GM12878 (cell line): ENCODE results near the gene TRPT1. TPM values are rescaled to one million over a fixed set of nuclear protein-coding genes. Genes with fewer than 3 reads are reported as not detected.

ENCODE experiments used
- ATAC-seq: fragments of 200-7000 bp; cut with Tn5 transposase; 3 replicates; pipeline ENCODE4 v1.9.1; 2020; ENCODE audit warnings: mild to moderate bottlenecking, moderate library complexity
- BruUV-seq: library from RNA; stranded (reverse); fragments of 400-500 nt; replicated peaks from 2 replicates; lab custom pipeline; 2021; lab: Mats Ljungman, UMichigan
- CTCF ChIA-PET: fragments of 300-600 bp; sonication (Branson Sonifier 250); formaldehyde crosslinking; extraction: SDS; loops from one replicate; lab custom pipeline; 2021; ENCODE audit warnings: inconsistent platforms; lab: Yijun Ruan, JAX
- POLR2A ChIA-PET: fragments of 350-600 bp; formaldehyde crosslinking; extraction: SDS; loops from one replicate; lab custom pipeline; 2021; ENCODE audit warnings: inconsistent platforms; lab: Charles Lee
- RAD21 ChIA-PET: fragments of 300-600 bp; sonication (Branson Sonifier 250); formaldehyde crosslinking; loops from one replicate; lab custom pipeline; 2023; ENCODE audit warnings: antibody characterized with exemption; ENCODE audit not compliant: unreplicated experiment; lab: Charles Lee
- SMC1A ChIA-PET: fragments of 300-600 bp; sonication (Branson Sonifier 250); formaldehyde crosslinking; loops from one replicate; lab custom pipeline; 2023; ENCODE audit not compliant: unreplicated experiment, uncharacterized antibody; lab: Charles Lee
- DNase-seq: peaks from one replicate; pipeline ENCODE4 v3.0.0-alpha.2; 2011; ENCODE audit warnings: low read depth, low spot score
- FAIRE-seq: peaks from 3 replicates; lab custom pipeline; 2011; peaks lifted over from hg19 to GRCh38; lab: Jason Lieb, UNC
- H2AFZ ChIP-seq: 2 replicates; pipeline ENCODE4 v1.6.0; 2011; ENCODE audit warnings: low read depth, low read length, control low read depth; ENCODE audit not compliant: control insufficient read depth
- H3K27ac ChIP-seq: 2 replicates; pipeline ENCODE4 v1.5.1; 2011; ENCODE audit warnings: control low read depth; ENCODE audit not compliant: control insufficient read depth, insufficient read depth
- H3K27me3 ChIP-seq, 2 experiments: replicated peaks in 1 of 2; 2 replicates each; pipeline versions ENCODE4 v1.6.0 to v1.6.1; 2011; ENCODE audit warnings: low read length in 1 of 2; ENCODE audit not compliant: control insufficient read depth in 2 of 2, insufficient read depth in 2 of 2
- H3K36me3 ChIP-seq, 2 experiments: 2 replicates each; pipeline ENCODE4 v1.5.1; 2011; ENCODE audit warnings: low read length in 1 of 2; ENCODE audit not compliant: control insufficient read depth in 2 of 2, insufficient read depth in 2 of 2
- H3K4me1 ChIP-seq: 2 replicates; pipeline ENCODE4 v1.6.1; 2011; ENCODE audit warnings: mild to moderate bottlenecking, low read length, moderate library complexity, mixed read lengths; ENCODE audit not compliant: control insufficient read depth, insufficient read depth
- H3K4me2 ChIP-seq: 2 replicates; pipeline ENCODE4 v1.6.0; 2011; ENCODE audit warnings: control low read depth; ENCODE audit not compliant: control insufficient read depth, insufficient read depth
- H3K4me3 ChIP-seq: fragments of 200-600 bp; sonication (generic); 2 replicates; pipeline ENCODE4 v1.5.1; 2016
- H3K79me2 ChIP-seq: 2 replicates; pipeline ENCODE4 v1.6.0; 2011; ENCODE audit warnings: low read length; ENCODE audit not compliant: control insufficient read depth, insufficient read depth
- H3K9ac ChIP-seq: 2 replicates; pipeline ENCODE4 v1.8.0; 2011; ENCODE audit warnings: low read length, control low read depth, mixed read lengths; ENCODE audit not compliant: control insufficient read depth, insufficient read depth
- H3K9me3 ChIP-seq: replicated peaks from 3 replicates; pipeline ENCODE4 v1.5.1; 2011; ENCODE audit warnings: mild to moderate bottlenecking, low read length; ENCODE audit not compliant: control insufficient read depth, insufficient read depth
- H4K20me1 ChIP-seq: 2 replicates; pipeline ENCODE4 v1.6.0; 2011; ENCODE audit not compliant: control insufficient read depth, insufficient read depth
- CBFB ChIP-seq: IDR thresholded peaks from 2 replicates; pipeline ENCODE4 v1.6.1; 2016; ENCODE audit warnings: antibody characterized with exemption, low read depth
- CHD1 ChIP-seq: IDR thresholded peaks from 2 replicates; pipeline ENCODE4 v1.6.1; 2012; ENCODE audit warnings: low read depth, low read length, improper control_type of control experiment
- CREB1 ChIP-seq: IDR thresholded peaks from 2 replicates; pipeline ENCODE4 v1.6.1; 2012; ENCODE audit warnings: low read depth, mild to moderate bottlenecking, inconsistent platforms
- DPF2 ChIP-seq: fragments of 450-650 bp; IDR thresholded peaks from 2 replicates; pipeline ENCODE4 v1.6.1; 2017; ENCODE audit warnings: mild to moderate bottlenecking
- FOS ChIP-seq: IDR thresholded peaks from 3 replicates; pipeline ENCODE4 v1.6.1; 2011; ENCODE audit warnings: borderline replicate concordance; ENCODE audit not compliant: insufficient read length; ENCODE audit errors: extremely low read depth
- HDGF ChIP-seq: fragments of 450-650 bp; IDR thresholded peaks from 2 replicates; pipeline ENCODE4 v1.6.1; 2016; ENCODE audit warnings: antibody characterized with exemption
- IRF3 ChIP-seq: fragments of 450-650 bp; IDR thresholded peaks from 2 replicates; pipeline ENCODE4 v1.6.1; 2014; ENCODE audit warnings: mild to moderate bottlenecking
- IRF4 ChIP-seq: IDR thresholded peaks from 2 replicates; pipeline ENCODE4 v1.6.1; 2011; ENCODE audit warnings: low read depth, low read length
- IRF5 ChIP-seq: fragments of 450-650 bp; IDR thresholded peaks from 2 replicates; pipeline ENCODE4 v1.6.1; 2017; ENCODE audit warnings: borderline replicate concordance
- NBN ChIP-seq: fragments of 450-650 bp; IDR thresholded peaks from 2 replicates; pipeline ENCODE4 v1.6.1; 2016
- POLR2AphosphoS2 ChIP-seq: IDR thresholded peaks from 2 replicates; pipeline ENCODE4 v1.6.1; 2011; ENCODE audit warnings: low read depth, mild to moderate bottlenecking, low read length, improper control_type of control experiment, moderate library complexity
- RAD51 ChIP-seq: fragments of 450-650 bp; IDR thresholded peaks from 2 replicates; pipeline ENCODE4 v1.6.1; 2016; ENCODE audit warnings: moderate library complexity, mild to moderate bottlenecking, inconsistent platforms
- RELB ChIP-seq: fragments of 450-650 bp; IDR thresholded peaks from 2 replicates; pipeline ENCODE4 v1.6.1; 2017; ENCODE audit warnings: low read depth, mild to moderate bottlenecking, moderate library complexity
- STAT1 ChIP-seq: fragments of 450-650 bp; conservative IDR thresholded peaks from 2 replicates; pipeline ENCODE4 v1.6.1; 2014; ENCODE audit warnings: antibody characterized with exemption, mild to moderate bottlenecking
- USF2 ChIP-seq: IDR thresholded peaks from 2 replicates; pipeline ENCODE4 v1.6.1; 2011; ENCODE audit warnings: low read depth, low read length, improper control_type of control experiment, borderline replicate concordance
- ZBTB11 ChIP-seq: fragments of 450-650 bp; formaldehyde crosslinking; IDR thresholded peaks from 2 replicates; pipeline ENCODE4 v1.5.0; 2022; ENCODE audit warnings: mild to moderate bottlenecking, missing genetic modification characterization
- ZZZ3 ChIP-seq: IDR thresholded peaks from 2 replicates; pipeline ENCODE4 v1.6.1; 2011; ENCODE audit warnings: low read depth; ENCODE audit not compliant: control insufficient read depth, insufficient read length
- WGBS: methylation state at CpG from one replicate; pipeline ENCODE4 v1.1.6; 2016; ENCODE audit warnings: low lambda C conversion rate; ENCODE audit not compliant: insufficient replicate concordance, insufficient coverage; ENCODE audit errors: missing lambda C conversion rate; 5-methylcytosine and 5-hydroxymethylcytosine counted together
- in situ Hi-C: fragments of 300-500 bp; cut with MboI; formaldehyde crosslinking; loops from 9 replicates; pipeline ENCODE4 v1.14.3; 2018; ENCODE audit warnings: mixed read lengths
- intact Hi-C: fragments of 100-400 bp; cut with micrococcal nuclease; formaldehyde crosslinking; loops from one replicate; pipeline ENCODE4 v1.14.2; 2022; ENCODE audit not compliant: unreplicated experiment
- polyA plus RNA-seq, 11 experiments: library from polyadenylated mRNA; depleted of rRNA in 4 of 11; unstranded in 6 of 11; stranded (reverse) in 5 of 11; fragments of >200 nt; fragmentation: Nextera tagmentation in 4 of 11; fragmentation: Illumina TruSeq in 1 of 11; extraction: Ambion mirVana in 4 of 11; extraction: Trizol in 1 of 11; gene quantifications; 1 replicate in 1 of 11; 2 replicates in 10 of 11; pipeline versions ENCODE4 v1.2.1 to v1.2.3, GENCODE V29; 2011 to 2016; ENCODE audit warnings: inconsistent platforms in 2 of 11, missing spikeins in 2 of 11, low read depth in 1 of 11
- total RNA-seq, 4 experiments: library from RNA; depleted of rRNA in 3 of 4; stranded (reverse); fragments of >200 nt in 3 of 4; fragmentation: Illumina TruSeq in 1 of 4; extraction: Trizol in 1 of 4; gene quantifications; 2 replicates each; pipeline versions ENCODE4 v1.2.1 to v1.2.3, GENCODE V29; 2013 to 2021

Gene TRPT1
- total and polyA plus RNA-seq, 10 of the 15 experiments (the other 5 are each of a cell fraction or from before 2014, with no cell fraction given) = 7.1 to 63.0 (median 31.4) TPM

- H3K79me2 ChIP-seq = peaks cover 36% of the 10 kb centered on the region
- TF ChIP-seq STAT1 (no peak), NBN (no peak), RAD51 (no peak), HDGF (no peak), DPF2 (no peak), FOS (no peak), ZBTB11 (CRISPR knock-in tag) (no peak), CBFB (no peak), IRF3 (no peak), CREB1 (no peak), POLR2AphosphoS2 (no peak), IRF4 (no peak), RELB (no peak), CHD1 (no peak), USF2 (no peak), ZZZ3 (no peak), IRF5 (no peak)
- H3K27me3 ChIP-seq = no peaks in the 10 kb centered on the region
- intact Hi-C loops (no loop called here), in situ Hi-C loops (loop anchor here (25.0 kb wide), 1 partner anchor 1633 kb away; the partner anchor contains the start of genes CFL1, EFEMP2 and MUS81)
- POLR2A ChIA-PET = interaction anchor here (0.6 to 9.7 kb wide), 5 partner anchors 10 to 1467 kb away, joined by 4 to 77 read pairs (median 4); partner anchors contain the start of genes FKBP2 and PPP1R14B
- BruUV-seq = no TSS peak
- ATAC-seq (no peak), DNase-seq (no peak), FAIRE-seq (no peak)
- SMC1A ChIA-PET = no interaction called here
- H3K36me3 ChIP-seq = no peaks in the 10 kb centered on the region
- CTCF ChIA-PET = interaction anchor here (0.6 to 1.2 kb wide), 3 partner anchors 23 to 71 kb away, joined by 3 to 8 read pairs (median 4); partner anchors contain the start of gene FERMT3
- RAD21 ChIA-PET = interaction anchor here (0.6 to 1.0 kb wide), 2 partner anchors 23 to 25 kb away, joined by 3 to 6 read pairs; partner anchors contain the start of gene FERMT3
- no peaks in the 10 kb centered on the region for H4K20me1 ChIP-seq
- peak overlapping the region; percentile 94; the same call in 1 of the 2 replicates for H2AFZ ChIP-seq
- H3K4me1 ChIP-seq = peaks cover 33% of the 10 kb centered on the region
- peak overlapping the region; percentile 95 for H3K4me3 ChIP-seq
- H3K4me2 ChIP-seq = peak overlapping the region; percentile 98
- H3K27ac ChIP-seq = peak overlapping the region; percentile 86
- H3K9ac ChIP-seq = peak overlapping the region; percentile 79
- WGBS = 37% methylated on average over 12 of the region's 13 CpGs
- H3K9me3 ChIP-seq = no peaks in the 10 kb centered on the region
Measured at GRCh38 chr11:64229744-64230170, 3.8 kb upstream of the TRPT1 start.
